Measurements from ENCODE around the gene BST2. TPM values are rescaled to one million over a fixed set of nuclear protein-coding genes. Genes with fewer than 3 reads are reported as not detected.

Gene BST2
- total and polyA plus RNA-seq, 2 of the 4 experiments (the other 2 are of a cell fraction) = 0.18 to 0.92 TPM

- Histone ChIP-seq H2AK9ac (replicated peaks; ENCODE audit: low read depth, low read length, poor library complexity) (no peak overlapping the region), H2BK15ac (ENCODE audit: low read depth, low read length) (no peak overlapping the region), H3K27ac (ENCODE audit: insufficient read depth, low read length) (no peak overlapping the region), H2AFZ (replicated peaks; ENCODE audit: low read length, poor library complexity) (peak overlapping the region; percentile 56), H3K4me2 (ENCODE audit: low read depth, low read length) (no peak overlapping the region), H3K9me1 (ENCODE audit: insufficient read depth, low read length) (0 out of 2 replicates have a peak, but pooled peaks cover 3% of the 10 kb centered on the region), H3K14ac (replicated peaks; ENCODE audit: low read depth, low read length) (no peak overlapping the region), H4K8ac (ENCODE audit: low read depth in 2 of 2, low read length in 2 of 2) (no peak overlapping the region), H3K23ac (ENCODE audit: low read depth, low read length) (no peak overlapping the region), H3K4me3 (ENCODE audit: insufficient read depth, low read depth, low read length) (no peak overlapping the region), H2BK120ac (ENCODE audit: low read depth, low read length) (no peak overlapping the region), H3K79me1 (ENCODE audit: low read depth in 1 of 2, low read length in 2 of 2) (peaks cover 5 to 9% of the 10 kb centered on the region in 2 experiments; a peak in 3 of 4 replicates), H3K18ac (ENCODE audit: low read depth, low read length) (no peak overlapping the region), H3K4ac (ENCODE audit: low read depth, low read length) (no peak overlapping the region), H3K9ac (ENCODE audit: low read depth, low read length) (no peak overlapping the region), H4K5ac (ENCODE audit: low read depth, low read length) (no peak overlapping the region), H4K20me1 (ENCODE audit: insufficient read depth, low read length) (no peaks in the 10 kb centered on the region), H3K4me1 (ENCODE audit: control insufficient read depth, insufficient read depth, low read length) (0 out of 2 replicates have a peak, but pooled peaks cover 2% of the 10 kb centered on the region), H3K56ac (ENCODE audit: extremely low read depth, insufficient read depth, low read length) (no peak overlapping the region), H3K9me3 (ENCODE audit: control insufficient read depth, insufficient read depth, low read length) (no peaks in the 10 kb centered on the region), H2BK20ac (ENCODE audit: low read depth, low read length) (no peak overlapping the region), H3K27me3 (ENCODE audit: control insufficient read depth, insufficient read depth, low read length) (no peaks in the 10 kb centered on the region), H4K91ac (ENCODE audit: insufficient read depth, low read depth, low read length) (no peak overlapping the region), H2BK5ac (ENCODE audit: low read depth, low read length, poor library complexity, severe bottlenecking) (no peak overlapping the region), H2AK5ac (ENCODE audit: low read depth, low read length) (no peak overlapping the region), H3K36me3 (ENCODE audit: control insufficient read depth, insufficient read depth, low read length) (peaks cover 5% of the 10 kb centered on the region; the same call in 1 of the 2 replicates)
- TF ChIP-seq CTCF (conservative IDR thresholded peaks at IDR 0.05; ENCODE audit: low read depth, low read length) (peak; percentile 46), POLR2A (IDR thresholded peaks at IDR 0.05; ENCODE audit: low read depth, low read length) (no peak), RAD21 (IDR thresholded peaks at IDR 0.05; ENCODE audit: low read length) (peak; percentile 35; the same call in 1 of the 2 replicates)
- WGBS, 2 experiments (ENCODE audit: extremely low coverage in 2 of 2, insufficient read length in 1 of 2) = 30% methylated on average over 6 of the region's 27 CpGs; no CpG with 5 or more reads in 1 of the 2 experiments
- POLR2A ChIA-PET (ENCODE audit: unreplicated experiment) = no interaction called here
- ATAC-seq (ENCODE audit: low read depth) (peak; percentile 86), DNase-seq (peak; percentile 23)
- in situ Hi-C loops (cut with MboI; ENCODE audit: low sequenced_read_pairs) (no loop called here), dilution Hi-C loops (cut with HindIII; ENCODE audit: low sequenced_read_pairs, unreplicated experiment) (no loop called here), intact Hi-C loops (cut with micrococcal nuclease) (no loop called here)
- no TSS peak for BruUV-seq (replicated peaks)
- CTCF ChIA-PET = no interaction called here
Measured at GRCh38 chr19:17424743-17425365, 19.4 kb upstream of the BST2 start.

Data from IMR-90 (cell line).